PC-3 (cell line): ENCODE data around the gene ARF1. TPM values are rescaled to one million over a fixed set of nuclear protein-coding genes. Genes with fewer than 3 reads are reported as not detected.

Experiments
- ATAC-seq: fragments of 200-7000 bp; cut with Tn5 transposase; 2 replicates; pipeline ENCODE4 v1.9.1; 2020; ENCODE audit warnings: mild to moderate bottlenecking, moderate library complexity
- BruUV-seq: library from RNA; stranded (reverse); fragments of 400-500 nt; replicated peaks from 2 replicates; lab custom pipeline; 2021; lab: Mats Ljungman, UMichigan
- CTCF ChIA-PET: fragments of 300-600 bp; sonication (Branson Sonifier 250); formaldehyde crosslinking; loops from one replicate; lab custom pipeline; 2022; ENCODE audit warnings: antibody characterized with exemption; lab: Charles Lee
- POLR2A ChIA-PET: fragments of 300-600 bp; sonication (Branson Sonifier 250); formaldehyde crosslinking; loops from one replicate; lab custom pipeline; 2022; ENCODE audit warnings: antibody characterized with exemption; ENCODE audit not compliant: unreplicated experiment; lab: Charles Lee
- DNase-seq: peaks from one replicate; pipeline ENCODE4 v3.0.0-alpha.2; 2015
- H2AFZ ChIP-seq: fragments of 300-600 bp; sonication (generic); 2 replicates; pipeline ENCODE4 v1.6.0; 2016; ENCODE audit warnings: antibody characterized with exemption, low read length
- H3F3A ChIP-seq: fragments of 300-600 bp; sonication (generic); one replicate; pipeline ENCODE4 v1.6.0; 2017; ENCODE audit warnings: antibody characterized with exemption, low read length, control low read depth, mild to moderate bottlenecking; ENCODE audit not compliant: unreplicated experiment
- H3K27ac ChIP-seq: fragments of 300-600 bp; sonication (generic); 2 replicates; pipeline ENCODE4 v1.5.1; 2016; ENCODE audit warnings: mild to moderate bottlenecking, low read length
- H3K27me3 ChIP-seq: fragments of 300-600 bp; sonication (generic); 2 replicates; pipeline ENCODE4 v1.6.1; 2016; ENCODE audit warnings: low read length, mixed read lengths
- H3K36me3 ChIP-seq: fragments of 300-600 bp; sonication (generic); 2 replicates; pipeline ENCODE4 v1.6.1; 2016; ENCODE audit warnings: low read depth, mixed run types, low read length, mixed read lengths
- H3K4me1 ChIP-seq: fragments of 300-600 bp; sonication (generic); 2 replicates; pipeline ENCODE4 v1.5.1; 2016; ENCODE audit warnings: low read length; ENCODE audit not compliant: insufficient read depth
- H3K4me2 ChIP-seq: fragments of 300-600 bp; sonication (generic); 2 replicates; pipeline ENCODE4 v1.6.0; 2016; ENCODE audit warnings: low read length
- H3K4me3 ChIP-seq: fragments of 300-600 bp; sonication (generic); 2 replicates; pipeline ENCODE4 v1.5.1; 2016; ENCODE audit warnings: mild to moderate bottlenecking, low read length, mixed read lengths
- H3K79me2 ChIP-seq: fragments of 300-600 bp; sonication (generic); 2 replicates; pipeline ENCODE4 v1.6.1; 2017; ENCODE audit warnings: low read length, mixed read lengths
- H3K9ac ChIP-seq: fragments of 300-600 bp; sonication (generic); 2 replicates; pipeline ENCODE4 v1.6.0; 2016; ENCODE audit warnings: mild to moderate bottlenecking, low read length
- H3K9me2 ChIP-seq: fragments of 300-600 bp; sonication (generic); replicated peaks from 2 replicates; pipeline ENCODE4 v1.6.1; 2016; ENCODE audit warnings: mixed run types, low read length, mixed read lengths
- H3K9me3 ChIP-seq: fragments of 300-600 bp; sonication (generic); 2 replicates; pipeline ENCODE4 v1.6.1; 2016; ENCODE audit warnings: low read length, mixed read lengths
- H4K20me1 ChIP-seq: fragments of 300-600 bp; sonication (generic); 2 replicates; pipeline ENCODE4 v1.6.1; 2016; ENCODE audit warnings: low read length, mixed read lengths
- CTCF ChIP-seq: fragments of 300-600 bp; sonication (generic); conservative IDR thresholded peaks from 2 replicates; pipeline ENCODE4 v1.5.1; 2017; ENCODE audit warnings: antibody characterized with exemption, low read depth, mild to moderate bottlenecking, low read length
- EZH2 ChIP-seq: fragments of 300-600 bp; sonication (generic); IDR thresholded peaks from one replicate; pipeline ENCODE4 v1.6.1; 2017; ENCODE audit warnings: antibody characterized with exemption, mild to moderate bottlenecking, low read length; ENCODE audit not compliant: unreplicated experiment
- EZH2phosphoT487 ChIP-seq: fragments of 300-600 bp; sonication (generic); IDR thresholded peaks from 2 replicates; pipeline ENCODE4 v1.6.1; 2018; ENCODE audit warnings: mild to moderate bottlenecking, antibody characterized with exemption, low read length, borderline replicate concordance
- intact Hi-C: fragments of 100-400 bp; cut with micrococcal nuclease; formaldehyde crosslinking; loops from 2 replicates; pipeline ENCODE4 v1.9.0; 2023
- total RNA-seq: library from RNA; depleted of rRNA; stranded (reverse); fragments of >200 nt; gene quantifications from 2 replicates; pipeline ENCODE4 v1.2.3, GENCODE V29; 2014

ARF1 gene
- total RNA-seq, 1 experiment from 2014 or later, result 688 TPM

DNA sequence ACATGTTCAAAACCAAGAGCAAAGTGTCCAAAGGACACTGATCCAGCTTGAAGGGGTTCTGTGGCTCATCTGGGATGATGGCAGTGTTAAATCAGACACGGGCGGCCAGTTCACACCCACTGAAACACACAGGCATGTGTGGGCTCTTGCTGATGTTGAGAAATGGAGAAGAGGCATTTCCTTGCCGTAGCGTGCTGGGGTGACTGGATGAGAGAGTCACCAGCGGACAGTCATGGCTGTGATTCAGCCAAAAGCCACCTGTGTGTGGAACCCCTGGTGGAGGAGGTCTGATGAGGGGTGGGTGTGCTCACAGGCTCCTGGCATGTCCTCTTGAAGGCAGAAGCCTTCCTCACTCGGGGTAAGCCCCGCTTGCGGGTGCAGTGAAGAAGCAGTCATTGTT, 13.4 kb downstream of the ARF1 start:
- no peak overlapping the region for H3K9ac ChIP-seq
- no peak overlapping the region for H3K27ac ChIP-seq
- H3K36me3 ChIP-seq, result peaks cover 82% of the 10 kb centered on the region
- H4K20me1 ChIP-seq, result peaks cover 94% of the 10 kb centered on the region
- ChIA-PET CTCF (no interaction called here), POLR2A (no interaction called here)
- intact Hi-C loops, result no loop called here
- peaks cover 97% of the 10 kb centered on the region for H3K79me2 ChIP-seq
- no peaks in the 10 kb centered on the region for H3K9me3 ChIP-seq
- peaks cover 7% of the 10 kb centered on the region for H3F3A ChIP-seq
- ATAC-seq, result no peak
- no TSS peak for BruUV-seq
- no peak overlapping the region for H3K4me2 ChIP-seq
- H3K4me1 ChIP-seq, result peaks cover 13% of the 10 kb centered on the region
- no peak overlapping the region for H2AFZ ChIP-seq
- DNase-seq, result no peak
- no peak overlapping the region for H3K4me3 ChIP-seq
- H3K27me3 ChIP-seq, result no peaks in the 10 kb centered on the region
- no peaks in the 10 kb centered on the region for H3K9me2 ChIP-seq
- TF ChIP-seq EZH2 (no peak), CTCF (no peak), EZH2phosphoT487 (no peak)

DNA sequence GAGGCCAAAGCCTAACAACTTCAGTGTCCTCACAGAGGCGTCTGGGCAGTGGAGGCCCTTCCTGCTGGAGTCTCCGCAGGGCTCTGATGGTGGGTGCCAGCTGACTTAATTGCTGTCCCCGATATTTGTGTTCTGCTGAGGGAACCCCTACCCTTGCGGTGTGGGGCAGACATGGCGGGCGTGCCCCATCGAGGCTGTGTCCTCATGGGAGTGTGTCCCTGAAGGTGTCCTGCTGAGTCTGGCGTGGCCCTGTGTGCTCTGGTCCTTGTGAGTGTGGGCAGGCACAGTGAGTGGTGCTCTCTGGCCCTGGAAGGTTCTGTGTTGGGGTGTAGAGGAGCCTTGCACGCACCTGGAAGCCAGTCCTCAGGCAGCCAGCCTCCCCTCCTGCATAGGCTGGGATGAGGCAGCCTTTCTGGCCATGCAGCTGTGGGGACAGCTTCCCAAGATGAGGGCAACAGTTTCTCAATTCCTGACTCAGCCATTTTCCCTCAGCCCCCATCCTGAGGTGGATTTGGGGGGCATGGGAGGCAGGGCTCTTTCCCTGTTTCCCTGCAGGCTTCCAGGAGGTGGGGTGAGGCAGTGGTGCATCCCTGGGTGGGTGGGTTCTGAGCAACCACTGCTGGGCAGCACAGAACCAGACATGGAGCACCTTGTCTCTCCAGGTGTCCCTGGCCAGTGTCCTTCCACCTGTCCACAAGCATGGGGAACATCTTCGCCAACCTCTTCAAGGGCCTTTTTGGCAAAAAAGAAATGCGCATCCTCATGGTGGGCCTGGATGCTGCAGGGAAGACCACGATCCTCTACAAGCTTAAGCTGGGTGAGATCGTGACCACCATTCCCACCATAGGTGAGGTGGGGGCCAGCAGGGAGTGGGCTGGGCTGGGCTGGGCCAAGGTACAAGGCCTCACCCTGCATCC, 14.2 kb downstream of the ARF1 start:
- H4K20me1 ChIP-seq, result peaks cover 91% of the 10 kb centered on the region
- H3K27ac ChIP-seq, result no peak overlapping the region
- H3K4me2 ChIP-seq, result no peak overlapping the region
- peaks cover 14% of the 10 kb centered on the region for H3F3A ChIP-seq
- ATAC-seq (no peak), DNase-seq (no peak)
- ChIA-PET POLR2A (no interaction called here), CTCF (no interaction called here)
- TF ChIP-seq CTCF (no peak), EZH2 (no peak)
- no peak overlapping the region for H2AFZ ChIP-seq
- peaks cover 18% of the 10 kb centered on the region for H3K4me1 ChIP-seq
- no peak overlapping the region for H3K9ac ChIP-seq
- peaks cover 76% of the 10 kb centered on the region for H3K36me3 ChIP-seq
- H3K27me3 ChIP-seq, result no peaks in the 10 kb centered on the region
- no peaks in the 10 kb centered on the region for H3K9me2 ChIP-seq
- peaks cover 97% of the 10 kb centered on the region for H3K79me2 ChIP-seq
- intact Hi-C loops, result no loop called here
- no peaks in the 10 kb centered on the region for H3K9me3 ChIP-seq
- H3K4me3 ChIP-seq, result no peak overlapping the region
- no TSS peak for BruUV-seq
